Activated naive CD8-positive, alpha-beta T cell treated with anti-CD3 and anti-CD28 coated beads, Interleukin-2, amount 50 U/mL, for 16 hours (primary cell): ENCODE results near the gene COPZ1.

Experiments used
- DNase-seq: peaks from one replicate; pipeline ENCODE4 v3.0.0-alpha.2; 2020; ENCODE audit warnings: low read depth, low spot score

COPZ1 gene

GRCh38 chr12:54394281-54394719 lies 69.4 kb downstream of the COPZ1 start:
- no peak for DNase-seq

- no peak for DNase-seq
Observed at GRCh38 chr12:54394986-54395385, 70.1 kb downstream of the COPZ1 start.

DNA sequence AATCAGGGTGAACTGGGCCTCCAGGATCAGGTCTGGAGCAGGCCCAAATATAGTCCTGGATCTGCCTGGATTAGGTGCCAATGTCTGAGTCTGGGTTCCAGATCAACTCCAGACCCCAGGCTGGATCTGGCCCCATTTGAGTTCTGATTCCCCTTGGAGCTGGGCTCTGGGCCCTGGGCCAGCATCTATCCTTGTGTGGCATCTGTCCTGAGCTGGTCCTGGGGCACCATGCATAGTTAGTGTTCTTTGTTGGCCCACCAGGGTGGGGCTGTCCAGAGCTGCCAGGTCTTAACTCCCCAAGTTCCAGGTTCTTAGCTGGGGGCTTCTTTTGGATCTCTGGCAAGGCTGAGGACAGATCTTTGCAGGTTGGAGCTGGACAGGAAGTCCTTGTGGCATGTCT lies 70.6 kb downstream of the COPZ1 start:
- DNase-seq = no peak

GRCh38 chr12:54397157-54397556 lies 72.2 kb downstream of the COPZ1 start:
- DNase-seq = no peak

- no peak for DNase-seq
Observed at GRCh38 chr12:54398218-54398617, 73.3 kb downstream of the COPZ1 start.

DNA sequence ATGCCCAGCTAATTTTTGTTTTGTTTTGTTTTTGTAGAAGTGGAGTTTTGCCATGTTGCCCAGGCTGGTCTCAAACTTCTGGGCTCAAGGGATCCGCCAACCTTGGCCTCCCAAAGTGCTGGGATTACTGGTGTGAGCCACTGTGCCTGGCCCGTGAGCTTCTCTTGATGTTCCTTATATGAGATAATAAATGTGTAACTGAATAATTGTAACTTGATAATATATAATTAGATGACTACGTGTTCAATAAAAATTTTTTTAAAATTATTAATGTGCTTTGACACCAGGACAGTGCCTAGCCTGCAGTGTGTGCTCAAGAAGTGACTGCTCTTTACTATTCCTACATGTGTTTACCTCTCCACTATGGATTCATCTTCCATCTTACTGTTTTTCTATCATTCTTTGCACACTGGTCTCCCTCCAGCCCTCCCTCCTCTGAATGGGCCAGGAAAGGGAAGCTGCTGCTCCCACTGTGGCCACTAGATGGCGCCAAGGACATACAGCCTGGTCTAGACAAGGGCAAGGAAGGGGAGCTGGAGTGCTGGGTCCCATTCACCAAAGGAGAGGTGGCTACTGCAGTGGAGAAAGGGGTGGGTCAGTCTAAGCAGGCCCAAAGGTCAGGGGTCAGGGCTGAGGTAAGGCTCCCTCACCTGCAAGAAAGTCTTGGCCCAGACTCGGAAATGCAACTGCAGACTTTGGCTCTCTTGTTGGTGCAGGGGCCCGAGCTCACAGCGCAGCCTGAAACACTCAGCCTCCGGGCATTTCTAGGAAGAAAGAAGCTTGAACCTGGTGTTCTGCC lies 74.3 kb downstream of the COPZ1 start:
- peak; percentile 75 for DNase-seq

- no peak for DNase-seq
Observed at GRCh38 chr12:54401119-54401518, 76.2 kb downstream of the COPZ1 start.
